AG08396 (cell line): ENCODE data around the gene NLK.
"Not testable (repeated sequence)": the region's sequence is repeated elsewhere in the genome, so short reads cannot be mapped to it uniquely, and the experiment has no call there.

Source experiments
- DNase-seq: peaks from one replicate; pipeline ENCODE4 v3.0.0; 2012; ENCODE audit warnings: low spot score, mixed read lengths

Gene NLK

GRCh38 chr17:28072936-28073533, 30.6 kb downstream of the NLK start:
- no peak for DNase-seq

- DNase-seq: no peak
These were observed 31.5 kb downstream of the NLK start for GRCh38 chr17:28074010-28074409.

GRCh38 chr17:28076144-28076543, 33.7 kb downstream of the NLK start:
- no peak for DNase-seq

GRCh38 chr17:28077140-28077539, 34.7 kb downstream of the NLK start:
- DNase-seq: not testable (repeated sequence)

- no peak for DNase-seq
These were observed 36.1 kb downstream of the NLK start for GRCh38 chr17:28078341-28079229.

- no peak for DNase-seq
These were observed 39.0 kb downstream of the NLK start for GRCh38 chr17:28081467-28081866.

- no peak for DNase-seq
These were observed 43.3 kb downstream of the NLK start for GRCh38 chr17:28085766-28086165.

DNA sequence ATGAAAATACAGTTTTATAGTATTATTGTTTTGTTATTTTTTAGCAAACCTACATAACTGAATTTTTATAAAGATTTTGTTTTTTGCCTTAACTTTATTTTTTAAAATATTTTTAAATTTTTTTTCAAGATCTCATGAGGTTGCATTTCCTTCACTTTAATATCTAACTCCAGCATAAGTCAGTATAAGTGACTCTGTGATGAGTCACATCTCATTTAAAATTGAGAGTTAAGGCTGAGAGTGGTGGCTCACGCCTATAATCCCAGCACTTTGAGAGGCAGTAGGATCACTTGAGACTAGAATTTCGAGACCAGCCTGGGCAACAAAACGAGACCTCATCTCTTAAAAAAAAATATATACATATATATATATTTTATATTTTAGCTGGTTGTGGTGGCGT, 44.0 kb downstream of the NLK start:
- no peak for DNase-seq

DNA sequence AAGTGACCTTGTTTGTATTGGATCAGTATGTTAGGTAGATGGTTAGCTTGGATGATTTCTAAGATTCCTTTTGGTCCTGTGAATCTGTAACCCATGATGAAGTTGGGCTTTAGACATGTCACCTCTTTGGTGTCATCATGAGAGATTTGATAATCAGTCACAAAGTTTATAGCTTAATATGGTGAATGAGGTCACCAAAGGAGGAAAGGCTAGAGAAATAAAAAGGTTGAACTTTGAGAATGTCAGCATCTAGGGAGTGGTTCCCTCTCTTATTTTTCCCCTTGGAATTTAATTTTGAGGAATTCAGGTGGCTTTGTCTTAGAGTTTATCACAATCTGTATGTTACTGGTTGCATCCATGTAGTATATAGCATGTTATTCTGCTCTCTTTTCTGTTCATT, 45.3 kb downstream of the NLK start:
- DNase-seq: no peak

DNA sequence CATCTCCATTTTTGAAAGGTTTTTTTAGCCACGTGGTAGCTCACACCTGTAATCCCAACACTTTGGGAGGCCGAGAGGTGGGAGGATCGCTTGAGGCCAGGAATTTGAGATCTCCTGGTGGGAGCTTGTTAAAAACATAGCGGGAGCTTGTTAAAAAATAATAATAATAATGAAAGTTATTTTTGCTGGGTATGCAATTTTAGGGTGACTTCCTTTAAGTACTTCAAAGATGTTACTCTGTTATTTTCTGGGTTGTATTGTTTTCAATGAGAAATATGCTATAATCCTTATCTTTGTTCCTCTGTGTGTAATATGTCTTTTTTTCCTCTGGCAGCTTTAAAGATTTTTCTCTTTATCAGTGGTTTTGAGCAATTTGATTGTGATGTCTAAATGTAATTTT, 48.1 kb downstream of the NLK start:
- DNase-seq: no peak

- no peak for DNase-seq
These were observed 49.6 kb downstream of the NLK start for GRCh38 chr17:28092088-28092487.

DNA sequence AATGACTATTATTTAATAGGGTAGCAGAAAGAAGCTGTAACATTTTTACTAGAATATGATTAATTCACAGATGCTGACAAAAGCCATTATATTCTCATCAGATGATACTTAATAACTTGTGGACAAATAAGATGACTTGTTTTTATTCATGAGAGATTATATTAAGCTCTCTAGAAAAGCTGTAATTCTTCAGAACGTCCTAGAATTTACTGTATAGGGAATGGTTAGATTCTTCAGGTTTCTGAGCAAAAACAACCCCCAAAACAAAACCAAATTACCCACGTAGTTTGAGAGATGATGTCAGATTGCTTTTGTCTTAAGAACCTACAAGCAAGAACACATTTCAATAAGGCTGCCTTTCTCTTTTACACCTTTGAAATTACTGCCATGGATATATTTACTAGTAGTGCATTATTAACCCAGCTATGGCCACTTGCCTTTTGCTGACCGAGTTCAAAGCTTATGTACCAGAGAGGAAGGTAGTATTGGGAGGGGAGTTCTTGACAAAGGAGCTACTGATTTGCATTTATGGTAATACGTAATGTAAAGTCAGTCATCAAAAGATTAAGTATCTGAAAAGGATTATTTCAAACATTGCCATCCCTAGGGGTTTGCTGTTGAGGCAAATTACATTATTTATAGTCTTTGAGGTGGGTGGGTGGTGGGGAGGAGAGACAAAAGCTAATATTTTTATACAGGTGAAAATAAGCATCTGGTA, 51.7 kb downstream of the NLK start:
- DNase-seq: no peak

GRCh38 chr17:28096756-28097155, 54.3 kb downstream of the NLK start:
- DNase-seq: no peak

GRCh38 chr17:28097254-28097653, 54.8 kb downstream of the NLK start:
- DNase-seq: no peak

- no peak for DNase-seq
These were observed 55.4 kb downstream of the NLK start for GRCh38 chr17:28097901-28098300.

GRCh38 chr17:28098591-28098990, 56.1 kb downstream of the NLK start:
- DNase-seq: not testable (repeated sequence)

DNA sequence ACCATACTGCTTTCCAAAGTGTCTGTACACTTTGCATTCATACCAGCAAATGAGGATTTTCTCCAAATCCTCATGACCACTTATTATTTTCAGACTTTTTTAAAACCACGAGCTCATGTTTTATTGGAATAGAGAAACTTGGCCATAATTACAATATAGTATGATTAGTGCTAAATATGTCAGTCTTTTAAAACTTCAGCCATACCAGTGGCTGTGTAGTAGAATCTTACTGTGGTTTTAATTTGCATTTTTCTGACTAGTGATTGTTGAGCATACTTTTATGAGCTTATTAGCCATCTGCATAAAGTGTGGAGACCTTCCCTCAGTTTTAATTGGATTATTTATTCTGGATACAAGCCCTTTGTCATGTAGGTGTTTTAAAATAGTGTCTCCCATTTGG, 57.8 kb downstream of the NLK start:
- no peak for DNase-seq

DNA sequence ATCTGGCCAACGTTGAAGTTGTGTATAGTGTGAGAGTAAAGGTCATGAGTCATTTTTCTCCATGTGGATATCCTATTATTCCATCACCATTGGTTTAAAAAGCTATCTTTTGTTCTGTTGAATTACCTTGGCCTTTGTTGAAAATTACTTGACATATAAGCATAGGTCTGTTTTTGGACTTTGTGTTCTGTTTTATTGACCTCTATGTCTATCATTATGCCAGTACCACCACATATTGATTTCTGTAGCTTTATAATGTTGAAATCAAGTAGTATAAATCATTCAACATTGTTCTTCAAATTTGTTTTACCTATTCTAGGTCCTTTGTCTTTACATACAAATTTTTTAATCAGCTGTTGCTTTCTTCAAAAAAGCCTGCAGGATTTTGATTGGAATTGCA, 58.5 kb downstream of the NLK start:
- DNase-seq: no peak

DNA sequence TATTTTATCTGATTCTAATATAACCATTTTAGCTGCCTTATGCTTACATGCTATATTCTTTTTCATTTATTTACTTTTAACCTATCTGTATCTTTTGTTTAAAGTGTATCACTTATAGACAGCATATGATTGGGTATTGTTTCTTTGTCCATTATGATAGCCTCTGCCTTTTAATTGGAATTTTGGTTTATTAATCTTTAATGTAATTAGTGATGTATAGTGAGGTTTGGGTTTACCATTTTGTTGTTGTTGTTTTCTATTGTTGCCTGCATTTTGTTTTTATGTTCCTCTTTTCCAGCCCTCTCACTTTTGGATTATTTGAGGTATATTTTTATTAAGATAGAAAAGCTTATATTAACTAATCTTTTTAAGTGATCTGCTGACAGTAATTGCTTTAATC, 59.4 kb downstream of the NLK start:
- no peak for DNase-seq

DNA sequence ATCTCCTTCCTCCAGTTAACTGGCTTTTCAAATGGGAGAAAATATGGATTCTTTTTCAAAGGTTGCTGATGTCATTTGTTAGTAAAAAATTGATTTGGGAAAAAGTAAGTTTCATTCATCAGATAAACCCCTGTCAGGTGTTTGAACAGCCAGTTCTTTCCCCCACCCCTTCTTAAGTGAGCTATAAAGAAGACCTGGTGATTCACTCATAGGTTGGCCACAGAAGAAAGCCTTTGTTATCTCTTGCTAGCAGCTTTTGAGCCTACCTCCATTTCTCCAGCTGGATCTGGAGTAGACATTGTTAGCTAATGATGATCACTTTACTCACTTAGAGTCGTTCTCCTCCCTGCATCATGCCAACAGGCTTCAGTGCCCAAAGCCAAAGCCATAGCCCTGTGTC, 63.0 kb downstream of the NLK start:
- no peak for DNase-seq

- no peak for DNase-seq
These were observed 67.7 kb downstream of the NLK start for GRCh38 chr17:28110184-28110583.

DNA sequence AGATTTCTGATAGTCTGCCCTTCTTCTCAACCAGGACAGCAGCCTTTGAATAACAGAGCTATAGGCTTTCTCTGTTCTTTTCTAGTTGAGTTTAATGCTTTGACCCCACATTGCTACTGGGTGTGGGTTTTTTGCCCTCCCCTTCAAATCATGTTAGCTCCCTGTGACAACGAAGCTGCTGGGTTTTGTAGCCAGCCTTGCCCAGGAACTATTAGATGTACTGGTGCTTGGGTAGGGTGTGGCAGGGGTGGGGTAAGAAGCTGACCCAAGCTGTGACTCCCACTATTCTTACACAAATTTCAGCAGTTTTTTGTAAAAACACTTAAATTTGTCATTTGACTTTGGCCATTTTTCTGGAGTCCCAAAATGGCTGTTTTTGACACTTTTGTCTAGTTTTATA, 69.7 kb downstream of the NLK start:
- no peak for DNase-seq

GRCh38 chr17:28112606-28113005, 70.1 kb downstream of the NLK start:
- no peak for DNase-seq
